AG09309 (cell line): Measurements from ENCODE around the gene RAB11FIP3.

Experiments
- DNase-seq: peaks from one replicate; pipeline ENCODE4 v3.0.0-alpha.2; 2010; ENCODE audit warnings: low read depth
- H3K4me3 ChIP-seq: 2 replicates; pipeline ENCODE4 v1.5.1; 2011; ENCODE audit warnings: mild to moderate bottlenecking, low read depth, low read length, moderate library complexity; ENCODE audit not compliant: control insufficient read depth
- CTCF ChIP-seq: IDR thresholded peaks from 2 replicates; pipeline ENCODE4 v1.5.1; 2011; ENCODE audit warnings: mild to moderate bottlenecking, low read depth, low read length, inconsistent platforms; ENCODE audit not compliant: insufficient read depth, control insufficient read depth; ENCODE audit errors: missing control alignments

The RAB11FIP3 gene

GRCh38 chr16:554297-554621 is 128.8 kb downstream of the RAB11FIP3 start:
- no peak for DNase-seq
- no peak for TF ChIP-seq CTCF
- no peak overlapping the region for H3K4me3 ChIP-seq

- no peak for TF ChIP-seq CTCF
- DNase-seq, result no peak
- peak overlapping the region; percentile 33 for H3K4me3 ChIP-seq
Measured at GRCh38 chr16:554640-555365, 129.4 kb downstream of the RAB11FIP3 start.

DNA sequence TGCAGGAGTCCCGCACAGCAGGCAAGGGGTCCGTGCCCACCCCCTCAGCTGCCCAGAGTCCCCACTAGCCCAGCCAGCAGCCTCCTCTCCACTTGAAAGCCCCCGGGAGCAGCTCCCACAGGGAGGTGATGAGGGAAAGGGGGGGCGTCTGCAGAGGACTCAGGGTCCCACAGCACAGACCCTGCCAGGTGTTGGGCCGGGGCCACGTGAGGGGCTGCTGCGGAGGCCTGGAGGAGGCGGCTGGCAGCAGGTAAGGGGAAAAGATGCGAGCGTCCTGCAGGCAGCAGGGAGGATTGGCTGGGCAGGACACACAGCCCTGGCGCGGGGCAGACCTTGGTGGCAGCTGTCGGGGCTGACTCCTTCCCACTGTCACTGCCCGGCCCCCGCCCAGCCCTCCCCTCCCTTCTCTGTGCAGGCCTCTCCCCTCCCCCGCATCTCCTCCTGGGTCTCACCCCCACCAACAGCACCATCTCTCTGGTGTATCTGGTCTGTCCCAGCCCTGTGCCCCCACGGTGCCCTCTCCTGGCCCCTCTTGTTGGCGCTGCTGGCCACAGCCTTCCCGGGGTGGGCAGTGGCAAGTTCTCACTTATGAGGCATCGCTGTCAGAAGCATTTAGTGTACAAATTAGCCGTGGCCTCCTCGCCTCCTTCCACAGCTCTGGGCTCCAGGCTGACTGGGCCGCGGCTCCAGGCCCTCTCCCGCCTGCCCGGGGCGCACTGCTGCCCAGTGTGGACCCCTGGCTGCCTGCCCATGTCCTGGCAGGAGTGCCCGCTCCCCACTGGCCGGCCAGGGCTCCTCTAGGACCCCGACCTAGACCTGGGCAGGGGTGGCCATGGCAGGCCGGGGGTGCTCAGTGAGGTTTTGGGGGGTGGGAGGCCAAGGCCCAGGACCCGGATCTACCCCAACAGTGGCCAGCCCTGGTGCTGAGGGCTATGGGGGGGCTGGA is 130.4 kb downstream of the RAB11FIP3 start:
- DNase-seq, result no peak
- no peak overlapping the region for H3K4me3 ChIP-seq
- TF ChIP-seq CTCF, result no peak

DNA sequence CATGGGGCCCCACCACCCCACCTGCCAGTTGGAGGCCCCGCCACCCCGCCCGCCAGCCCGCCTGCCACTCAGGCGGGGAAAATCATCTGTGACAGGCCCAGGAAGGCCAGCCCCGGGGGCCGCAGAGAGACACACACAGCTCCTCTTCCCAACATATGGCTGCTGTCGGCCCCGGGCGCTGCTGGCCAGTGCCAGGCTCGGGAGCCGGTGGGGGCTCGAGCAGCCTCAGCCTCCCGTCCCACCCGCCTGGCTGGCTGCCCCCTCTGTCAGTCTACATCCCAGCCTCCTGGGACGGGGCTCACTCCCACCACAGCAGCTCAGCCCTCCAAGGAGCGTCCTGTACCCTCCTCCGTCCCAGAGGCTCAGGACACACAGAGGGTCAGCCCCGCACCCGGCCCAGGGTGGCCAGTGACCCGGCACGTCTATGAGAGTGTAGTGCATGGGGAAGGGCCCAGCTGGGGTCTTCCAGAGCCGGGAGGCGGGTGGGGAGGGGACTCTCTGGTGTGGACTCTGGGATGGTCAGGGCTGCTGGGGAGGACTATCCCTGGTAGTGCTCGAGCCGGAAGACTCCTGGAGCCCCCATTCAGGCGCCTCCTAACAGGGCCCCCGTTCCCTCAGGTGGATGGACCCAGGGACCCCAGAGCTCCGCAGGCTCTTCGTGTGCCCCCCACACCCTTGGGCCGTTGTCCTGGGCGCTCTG is 131.2 kb downstream of the RAB11FIP3 start:
- no peak overlapping the region for H3K4me3 ChIP-seq
- DNase-seq, result no peak
- TF ChIP-seq CTCF, result no peak

- TF ChIP-seq CTCF, result no peak
- DNase-seq, result no peak
- H3K4me3 ChIP-seq, result no peak overlapping the region
Measured at GRCh38 chr16:557463-558297, 132.2 kb downstream of the RAB11FIP3 start.

DNA sequence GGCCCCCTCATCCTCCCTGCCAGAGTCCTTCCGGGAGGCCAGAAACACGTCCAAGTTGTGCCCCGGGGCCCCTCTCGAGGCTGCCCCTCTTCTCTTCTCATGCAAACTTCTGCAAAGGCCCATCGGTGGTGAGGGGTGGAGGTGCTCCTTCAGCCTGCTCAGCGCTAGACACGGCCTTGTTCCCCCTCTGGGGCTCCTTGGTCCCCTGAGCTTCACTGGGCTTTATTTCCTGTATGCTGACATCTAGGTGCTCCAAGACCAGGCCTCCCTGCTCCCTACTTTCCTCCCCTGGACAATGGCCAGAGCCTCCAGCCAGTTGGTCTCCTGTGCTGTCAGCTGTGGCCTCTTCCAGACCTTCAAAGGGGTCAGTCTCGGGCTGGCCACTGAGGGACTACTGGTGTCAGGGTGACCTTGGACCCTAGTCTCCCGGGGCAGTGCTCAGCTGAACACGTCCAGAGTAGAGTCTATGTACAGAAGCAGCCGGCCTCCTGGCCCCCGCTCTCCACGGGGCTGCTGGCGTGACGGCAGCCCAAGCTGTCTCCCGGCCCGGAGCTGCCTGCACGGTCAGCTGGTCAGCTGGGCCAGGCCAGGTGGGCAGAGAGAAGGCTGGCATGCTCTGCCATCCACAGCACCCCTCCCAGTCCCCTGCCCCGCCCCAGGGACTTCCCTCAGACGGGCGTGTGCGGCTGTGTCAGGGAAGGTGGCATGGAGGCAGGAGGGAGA is 133.0 kb downstream of the RAB11FIP3 start:
- no peak for TF ChIP-seq CTCF
- H3K4me3 ChIP-seq, result no peak overlapping the region
- no peak for DNase-seq
